K562 (cell line): ENCODE results near the gene MYOZ1. TPM values are rescaled to one million over a fixed set of nuclear protein-coding genes. Genes with fewer than 3 reads are reported as not detected.

Source experiments
- ATF4 ChIP-seq: fragments of 450-650 bp; formaldehyde crosslinking; IDR thresholded peaks from 2 replicates; pipeline ENCODE4 v1.4.0; 2022; ENCODE audit warnings: mild to moderate bottlenecking, moderate library complexity
- ATF7 ChIP-seq: fragments of 450-650 bp; IDR thresholded peaks from 2 replicates; pipeline ENCODE4 v1.7.1; 2014; ENCODE audit warnings: mild to moderate bottlenecking, moderate library complexity
- BRCA1 ChIP-seq, 2 experiments: fragments of 450-650 bp in 1 of 2; sonication (generic) in 1 of 2; formaldehyde crosslinking in 1 of 2; IDR thresholded peaks; 2 replicates each; pipeline versions ENCODE4 v1.5.0 to v1.6.1; 2017 to 2020; ENCODE audit warnings: mild to moderate bottlenecking in 1 of 2, missing genetic modification reagents in 1 of 2
- CCAR2 ChIP-seq: fragments of 200-400 bp; formaldehyde crosslinking; IDR thresholded peaks from 2 replicates; pipeline ENCODE4 v1.6.1; 2017; ENCODE audit warnings: mild to moderate bottlenecking, low read depth, low read length
- EHMT2 ChIP-seq: fragments of 450-650 bp; IDR thresholded peaks from 2 replicates; pipeline ENCODE4 v1.6.1; 2018; ENCODE audit warnings: antibody characterized with exemption
- HDAC2 ChIP-seq: fragments of 450-650 bp; IDR thresholded peaks from 2 replicates; pipeline ENCODE4 v1.6.1; 2016; ENCODE audit warnings: mild to moderate bottlenecking
- HLTF ChIP-seq: fragments of 450-650 bp; IDR thresholded peaks from 2 replicates; pipeline ENCODE4 v1.6.1; 2016
- KAT8 ChIP-seq: fragments of 450-650 bp; IDR thresholded peaks from 2 replicates; pipeline ENCODE4 v1.6.1; 2016; ENCODE audit warnings: low read depth, mild to moderate bottlenecking
- LARP7 ChIP-seq: fragments of 450-650 bp; IDR thresholded peaks from 2 replicates; pipeline ENCODE4 v1.6.1; 2016
- MCM7 ChIP-seq, 2 experiments: fragments of 450-650 bp; IDR thresholded peaks; 2 replicates each; pipeline ENCODE4 v1.6.1; 2016 to 2018
- NCOR1 ChIP-seq: fragments of 450-650 bp; IDR thresholded peaks from 2 replicates; pipeline ENCODE4 v1.6.1; 2016; ENCODE audit warnings: mild to moderate bottlenecking, moderate library complexity
- NFYB ChIP-seq: IDR thresholded peaks from 2 replicates; pipeline ENCODE4 v1.6.1; 2011; ENCODE audit warnings: mild to moderate bottlenecking, moderate library complexity; ENCODE audit not compliant: insufficient read length; ENCODE audit errors: extremely low read depth
- NONO ChIP-seq, 2 experiments: fragments of 200-400 bp in 1 of 2; fragments of 450-650 bp in 1 of 2; formaldehyde crosslinking in 1 of 2; IDR thresholded peaks; 2 replicates each; pipeline ENCODE4 v1.6.1; 2017; ENCODE audit warnings: low read depth in 2 of 2, mild to moderate bottlenecking in 2 of 2, moderate library complexity in 2 of 2, low read length in 1 of 2
- PTRF ChIP-seq: fragments of 450-650 bp; IDR thresholded peaks from 2 replicates; pipeline ENCODE4 v1.6.1; 2016; ENCODE audit warnings: mild to moderate bottlenecking, missing genetic modification characterization, missing compliant biosample characterization
- RBBP5 ChIP-seq: fragments of 200-600 bp; sonication (generic); IDR thresholded peaks from 2 replicates; pipeline ENCODE4 v1.6.1; 2012; ENCODE audit warnings: borderline replicate concordance, mild to moderate bottlenecking, low read length, control low read depth, inconsistent platforms; ENCODE audit not compliant: insufficient read depth, poor library complexity, severe bottlenecking
- TSC22D4 ChIP-seq: fragments of 450-650 bp; IDR thresholded peaks from 2 replicates; pipeline ENCODE4 v1.6.1; 2016; ENCODE audit warnings: missing genetic modification characterization, missing biosample characterization, control low read depth
- WHSC1 ChIP-seq: IDR thresholded peaks from one replicate; pipeline ENCODE4 v1.6.1; 2012; ENCODE audit warnings: low read length, control low read depth, inconsistent platforms
- ZBED1 ChIP-seq: IDR thresholded peaks from 2 replicates; pipeline ENCODE4 v1.6.1; 2014
- ZNF121 ChIP-seq: sonication (generic); formaldehyde crosslinking; conservative IDR thresholded peaks from 2 replicates; pipeline ENCODE4 v1.8.0; 2022; ENCODE audit warnings: missing genetic modification reagents
- ZNF124 ChIP-seq: sonication (generic); formaldehyde crosslinking; IDR thresholded peaks from 2 replicates; pipeline ENCODE4 v1.8.1; 2022; ENCODE audit warnings: missing genetic modification reagents
- ZNF41 ChIP-seq: fragments of 250-450 bp; sonication (Bioruptor Pico); conservative IDR thresholded peaks from 2 replicates; pipeline ENCODE4 v1.4.0; 2020; ENCODE audit warnings: mild to moderate bottlenecking
- ZSCAN32 ChIP-seq: fragments of 450-650 bp; formaldehyde crosslinking; IDR thresholded peaks from 2 replicates; pipeline ENCODE4 v1.4.0; 2020; ENCODE audit warnings: mild to moderate bottlenecking, moderate library complexity
- polyA plus RNA-seq, 8 experiments: library from polyadenylated mRNA; depleted of rRNA in 4 of 8; stranded (reverse) in 5 of 8; unstranded in 3 of 8; fragments of >200 nt; fragmentation: Nextera tagmentation in 2 of 8; fragmentation: Illumina TruSeq in 1 of 8; extraction: Ambion mirVana in 2 of 8; extraction: Trizol in 1 of 8; gene quantifications; 2 replicates each; pipeline versions ENCODE4 v1.2.1 to v1.2.3, GENCODE V29; 2011 to 2014; ENCODE audit warnings: inconsistent platforms in 1 of 8, missing spikeins in 1 of 8
- total RNA-seq, 7 experiments: library from RNA; depleted of rRNA in 6 of 7; stranded (reverse); fragments of >200 nt in 6 of 7; fragmentation: Illumina TruSeq in 2 of 7; extraction: Trizol in 2 of 7; gene quantifications; 2 replicates each; pipeline versions ENCODE4 v1.2.1 to v1.2.3, GENCODE V29; 2011 to 2021; ENCODE audit warnings: low replicate concordance in 1 of 7
- TF ChIP-seq, protein P1 (sequence below): sonication (generic); formaldehyde crosslinking; IDR thresholded peaks from 2 replicates; pipeline ENCODE4 v1.8.1; 2023; ENCODE audit warnings: mild to moderate bottlenecking, missing genetic modification reagents
- TF ChIP-seq, protein P2 (sequence below): fragments of 450-650 bp; IDR thresholded peaks from 2 replicates; pipeline ENCODE4 v1.6.1; 2016; ENCODE audit warnings: low read depth, mild to moderate bottlenecking, moderate library complexity
- TF ChIP-seq, protein P3 (sequence below), 2 experiments: IDR thresholded peaks; 2 replicates each; pipeline ENCODE4 v1.6.1; 2012; ENCODE audit warnings: improper control_type of control experiment in 2 of 2, low read depth in 2 of 2, low read length in 2 of 2, borderline replicate concordance in 1 of 2

MYOZ1 gene
- total and polyA plus RNA-seq, 9 of the 15 experiments (the other 6 are each of a cell fraction or from before 2014, with no cell fraction given): 0.03 to 0.18 (median 0.07) TPM; not detected in 5

DNA sequence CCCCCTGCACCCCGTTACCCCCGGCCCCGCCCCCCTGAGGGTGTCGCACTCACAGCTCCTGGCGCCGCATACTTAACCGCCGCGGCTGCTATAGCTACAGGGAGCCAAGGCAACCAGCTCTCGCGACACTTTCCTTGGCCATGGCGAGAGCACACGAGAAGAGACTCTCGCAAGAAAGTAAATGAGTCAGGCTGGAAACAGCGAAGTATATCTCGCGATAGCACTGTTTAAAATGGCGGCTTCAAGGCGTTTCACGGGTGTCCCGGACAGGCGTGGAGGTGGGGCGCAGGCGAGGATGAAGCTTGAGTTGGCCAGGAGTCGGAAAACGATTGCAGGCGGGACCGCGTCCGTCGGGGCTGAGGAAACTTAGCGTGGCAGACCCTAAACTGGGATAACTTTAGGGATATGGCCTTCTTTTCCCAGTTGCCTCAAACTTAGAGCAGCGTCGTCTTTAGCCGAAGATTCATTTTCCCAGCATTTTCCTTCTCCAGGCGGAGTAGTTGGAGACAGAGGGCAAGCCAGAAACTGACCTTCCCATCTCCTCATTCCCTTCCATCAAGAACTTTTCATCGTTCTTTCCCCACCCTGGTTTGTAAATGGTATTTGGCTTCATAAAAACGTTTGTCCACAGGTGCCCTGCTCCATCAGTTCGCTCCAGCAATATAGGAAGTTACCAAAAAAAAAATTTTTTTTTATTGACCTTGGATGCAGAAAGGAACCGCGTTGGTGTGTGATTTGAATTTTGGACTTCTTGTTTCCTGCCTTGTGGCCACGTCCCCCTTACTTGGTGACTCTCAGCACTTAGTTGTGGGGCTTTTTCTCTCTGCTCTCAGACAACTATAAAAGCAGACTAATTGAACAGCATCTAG, 15.2 kb downstream of the MYOZ1 start (continued):
- peak; percentile 92 for TF ChIP-seq HDAC2
- TF ChIP-seq, protein P1, sequence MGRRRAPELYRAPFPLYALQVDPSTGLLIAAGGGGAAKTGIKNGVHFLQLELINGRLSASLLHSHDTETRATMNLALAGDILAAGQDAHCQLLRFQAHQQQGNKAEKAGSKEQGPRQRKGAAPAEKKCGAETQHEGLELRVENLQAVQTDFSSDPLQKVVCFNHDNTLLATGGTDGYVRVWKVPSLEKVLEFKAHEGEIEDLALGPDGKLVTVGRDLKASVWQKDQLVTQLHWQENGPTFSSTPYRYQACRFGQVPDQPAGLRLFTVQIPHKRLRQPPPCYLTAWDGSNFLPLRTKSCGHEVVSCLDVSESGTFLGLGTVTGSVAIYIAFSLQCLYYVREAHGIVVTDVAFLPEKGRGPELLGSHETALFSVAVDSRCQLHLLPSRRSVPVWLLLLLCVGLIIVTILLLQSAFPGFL (CRISPR knock-in tag): no peak
- TF ChIP-seq, protein P2, sequence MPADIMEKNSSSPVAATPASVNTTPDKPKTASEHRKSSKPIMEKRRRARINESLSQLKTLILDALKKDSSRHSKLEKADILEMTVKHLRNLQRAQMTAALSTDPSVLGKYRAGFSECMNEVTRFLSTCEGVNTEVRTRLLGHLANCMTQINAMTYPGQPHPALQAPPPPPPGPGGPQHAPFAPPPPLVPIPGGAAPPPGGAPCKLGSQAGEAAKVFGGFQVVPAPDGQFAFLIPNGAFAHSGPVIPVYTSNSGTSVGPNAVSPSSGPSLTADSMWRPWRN: no peak
- no peak for TF ChIP-seq EHMT2
- TF ChIP-seq KAT8: peak; percentile 36; the same call in 1 of the 2 replicates
- no peak for TF ChIP-seq LARP7
- TF ChIP-seq NCOR1: no peak
- 0 out of 2 replicates have a peak, but pooled peaks have one; percentile 32 for TF ChIP-seq ATF4 (CRISPR knock-in tag)
- peak; percentile 68; the same call in 1 of the 2 replicates for TF ChIP-seq ZBED1
- peak; percentile 60; the same call in 1 of the 2 replicates for TF ChIP-seq ATF7
- TF ChIP-seq ZSCAN32 (CRISPR knock-in tag): 0 out of 2 replicates have a peak, but pooled peaks have one; percentile 19
- TF ChIP-seq ZNF41: peak; percentile 10; the same call in 1 of the 2 replicates
- TF ChIP-seq BRCA1 (IDR thresholded peaks at IDR 0.05): no peak
- no peak for TF ChIP-seq BRCA1 (CRISPR knock-in tag; IDR thresholded peaks at IDR 0.05)
- TF ChIP-seq PTRF (tag): no peak
- no peak for TF ChIP-seq TSC22D4 (tag)
- TF ChIP-seq ZNF124 (CRISPR knock-in tag): no peak
- TF ChIP-seq NFYB: no peak
- TF ChIP-seq HLTF: no peak
- TF ChIP-seq WHSC1: no peak
- peak; percentile 73 for TF ChIP-seq RBBP5
- no peak for TF ChIP-seq MCM7 (IDR thresholded peaks at IDR 0.05)
- TF ChIP-seq CCAR2: no peak
- TF ChIP-seq, protein P3, sequence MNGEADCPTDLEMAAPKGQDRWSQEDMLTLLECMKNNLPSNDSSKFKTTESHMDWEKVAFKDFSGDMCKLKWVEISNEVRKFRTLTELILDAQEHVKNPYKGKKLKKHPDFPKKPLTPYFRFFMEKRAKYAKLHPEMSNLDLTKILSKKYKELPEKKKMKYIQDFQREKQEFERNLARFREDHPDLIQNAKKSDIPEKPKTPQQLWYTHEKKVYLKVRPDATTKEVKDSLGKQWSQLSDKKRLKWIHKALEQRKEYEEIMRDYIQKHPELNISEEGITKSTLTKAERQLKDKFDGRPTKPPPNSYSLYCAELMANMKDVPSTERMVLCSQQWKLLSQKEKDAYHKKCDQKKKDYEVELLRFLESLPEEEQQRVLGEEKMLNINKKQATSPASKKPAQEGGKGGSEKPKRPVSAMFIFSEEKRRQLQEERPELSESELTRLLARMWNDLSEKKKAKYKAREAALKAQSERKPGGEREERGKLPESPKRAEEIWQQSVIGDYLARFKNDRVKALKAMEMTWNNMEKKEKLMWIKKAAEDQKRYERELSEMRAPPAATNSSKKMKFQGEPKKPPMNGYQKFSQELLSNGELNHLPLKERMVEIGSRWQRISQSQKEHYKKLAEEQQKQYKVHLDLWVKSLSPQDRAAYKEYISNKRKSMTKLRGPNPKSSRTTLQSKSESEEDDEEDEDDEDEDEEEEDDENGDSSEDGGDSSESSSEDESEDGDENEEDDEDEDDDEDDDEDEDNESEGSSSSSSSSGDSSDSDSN (IDR thresholded peaks at IDR 0.05; ENCODE audit: borderline replicate concordance in 1 of 2, low read depth in 2 of 2, low read length in 2 of 2): no peak
- no peak for TF ChIP-seq NONO (IDR thresholded peaks at IDR 0.05; ENCODE audit: low read depth in 2 of 2, low read length in 1 of 2)
- TF ChIP-seq ZNF121 (CRISPR knock-in tag): no peak
